Muscle of back (tissue), 13 donors: ENCODE data around the gene MYH6. TPM values are rescaled to one million over a fixed set of nuclear protein-coding genes. Genes with fewer than 3 reads are reported as not detected.
"Not testable (repeated sequence)": the region's sequence is repeated elsewhere in the genome, so short reads cannot be mapped to it uniquely, and the experiment has no call there.

Experiments
- DNase-seq, 3 donors: peaks; one replicate each; pipeline versions ENCODE4 v3.0.0 to v3.0.0-alpha.2; 2013
- long read RNA-seq, 9 donors: transcript quantifications; one replicate each; lab custom pipeline, GENCODE V29; 2026
- polyA plus RNA-seq, 10 donors: library from polyadenylated mRNA; unstranded; fragments of 120-200 nt; gene quantifications; one replicate each; pipeline ENCODE4 v1.2.1, GENCODE V29; 2013; ENCODE audit not compliant: insufficient read length in 10 of 10

The MYH6 gene
- polyA plus RNA-seq = 10 to 100 TPM in 1 of 10 donors, 1 to 10 TPM in 9; 2.1 to 10.6 (median 5.5) TPM
- long read RNA-seq, donor 1 = 0 reads
- long read RNA-seq, donor 2 = 0 reads
- long read RNA-seq, donor 3 = 0 reads
- long read RNA-seq, donor 4 = 0 reads
- long read RNA-seq, donor 5 = 0 reads
- long read RNA-seq, donor 6 = 0 reads
- long read RNA-seq, donor 7 = 0 reads
- long read RNA-seq, donor 8 = 0 reads
- long read RNA-seq, donor 9 = 0 reads

GRCh38 chr14:23407516-23408306 lies at the start of gene MYH6:
Gene MYH6, minus strand, starts transcription at chr14:23408273. Its CDS starts 1,050 bp downstream, at chr14:23407223.
- DNase-seq = no peak

- DNase-seq = not testable (repeated sequence)
Observed at GRCh38 chr14:23456883-23457586, 49.0 kb upstream of the MYH6 start.

GRCh38 chr14:23454445-23454856 lies 46.4 kb upstream of the MYH6 start:
- no peak for DNase-seq

GRCh38 chr14:23452237-23452636 lies 44.2 kb upstream of the MYH6 start:
- no peak for DNase-seq

GRCh38 chr14:23450379-23450778 lies 42.3 kb upstream of the MYH6 start:
- no peak for DNase-seq

- DNase-seq = no peak
Observed at GRCh38 chr14:23449314-23449713, 41.2 kb upstream of the MYH6 start.

GRCh38 chr14:23447361-23448350 lies 39.6 kb upstream of the MYH6 start:
- DNase-seq = no peak

GRCh38 chr14:23446291-23446851 lies 38.3 kb upstream of the MYH6 start:
- DNase-seq = no peak

GRCh38 chr14:23445773-23446172 lies 37.7 kb upstream of the MYH6 start:
- DNase-seq = no peak

GRCh38 chr14:23444314-23444713 lies 36.2 kb upstream of the MYH6 start:
- DNase-seq = no peak

- no peak for DNase-seq
Observed at GRCh38 chr14:23443881-23444280, 35.8 kb upstream of the MYH6 start.

- DNase-seq = no peak
Observed at GRCh38 chr14:23443411-23443812, 35.3 kb upstream of the MYH6 start.

GRCh38 chr14:23442721-23443356 lies 34.8 kb upstream of the MYH6 start:
- DNase-seq = no peak

GRCh38 chr14:23441076-23441475 lies 33.0 kb upstream of the MYH6 start:
- DNase-seq = no peak

- DNase-seq = no peak
Observed at GRCh38 chr14:23439107-23439835, 31.2 kb upstream of the MYH6 start.

- DNase-seq = peak in 1 of 3 donors; percentile 29
Observed at GRCh38 chr14:23438101-23438971, 30.3 kb upstream of the MYH6 start.

GRCh38 chr14:23437133-23438100 lies 29.3 kb upstream of the MYH6 start:
- no peak for DNase-seq
